Measurements from ENCODE around the gene TMEM87B. TPM values are rescaled to one million over a fixed set of nuclear protein-coding genes. Genes with fewer than 3 reads are reported as not detected.

The TMEM87B gene
- total RNA-seq, 1 experiment from 2014 or later: 53.6 TPM

DNA sequence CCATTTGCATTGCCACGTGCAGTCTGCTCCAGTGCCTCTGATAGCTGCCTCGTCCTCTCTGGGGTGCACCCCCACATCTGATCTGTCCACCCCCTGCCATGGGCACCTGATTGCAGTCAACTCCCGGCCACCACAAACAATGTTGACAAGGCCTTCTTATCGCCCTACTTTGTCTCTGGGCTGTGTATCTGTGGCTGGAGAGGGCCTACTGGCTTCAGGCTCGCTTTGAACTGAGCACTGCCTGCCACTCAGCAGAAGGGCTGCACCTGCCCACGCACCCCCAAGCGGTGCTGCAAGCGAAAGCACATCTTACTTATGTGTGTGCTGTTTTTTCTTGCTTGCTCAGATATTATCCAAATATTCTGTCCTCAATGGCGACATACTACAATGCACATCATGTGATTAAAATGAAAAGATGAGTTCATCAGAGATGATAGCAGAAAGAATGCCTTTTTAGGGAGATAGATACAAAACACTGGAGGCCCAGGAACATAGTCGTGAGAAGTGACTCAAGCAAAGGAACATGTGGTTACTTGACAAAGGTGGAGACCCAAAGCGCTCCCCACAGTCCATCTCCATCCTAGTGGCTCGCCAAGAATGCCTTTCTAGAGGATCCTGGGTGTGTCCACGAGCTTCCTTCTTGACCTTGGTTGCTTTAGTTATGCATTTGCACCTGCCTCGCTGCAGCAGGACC lies 111.9 kb downstream of the TMEM87B start:
- DNase-seq (ENCODE audit: low read depth): no peak

- peak; percentile 36 for DNase-seq (ENCODE audit: low read depth)
These were observed 113.5 kb downstream of the TMEM87B start for GRCh38 chr2:112168422-112169124.

Other genes starting within 250 kb of the TMEM87B start
- 43.4 and 57.0 TPM in 2 replicates for gene ANAPC1, start 171.1 kb upstream of the TMEM87B start, total RNA-seq (2014; rRNA removed; shearing (Covaris generic))
- 0.10 TPM in 1 of 2 replicates, not detected in the other for gene MERTK, start 156.7 kb upstream of the TMEM87B start, total RNA-seq (2014; rRNA removed; shearing (Covaris generic))
- gene FBLN7, start 83.1 kb downstream of the TMEM87B start, total RNA-seq (2014; rRNA removed; shearing (Covaris generic)): 10.2 and 10.4 TPM in 2 replicates
- 10.3 and 10.5 TPM in 2 replicates for gene ZC3H8, start 199.8 kb downstream of the TMEM87B start, total RNA-seq (2014; rRNA removed; shearing (Covaris generic))
- gene ZC3H6, start 220.3 kb downstream of the TMEM87B start, total RNA-seq (2014; rRNA removed; shearing (Covaris generic)): 4.3 and 5.6 TPM in 2 replicates

All from RPMI7951 (cell line).